GM12865 (cell line): ENCODE data around the gene AEBP2.

Source experiments
- DNase-seq: peaks from one replicate; pipeline ENCODE4 v3.0.0; 2010; ENCODE audit warnings: low read depth
- H3K4me3 ChIP-seq: 2 replicates; pipeline ENCODE4 v1.5.1; 2011; ENCODE audit warnings: mild to moderate bottlenecking, low read depth, low read length, control low read depth
- TF ChIP-seq, protein P1 (sequence below): IDR thresholded peaks from 2 replicates; pipeline ENCODE4 v1.5.1; 2011; ENCODE audit warnings: low read length, control low read depth, low read depth, inconsistent platforms; ENCODE audit not compliant: insufficient read depth; ENCODE audit errors: missing control alignments

AEBP2 gene

DNA sequence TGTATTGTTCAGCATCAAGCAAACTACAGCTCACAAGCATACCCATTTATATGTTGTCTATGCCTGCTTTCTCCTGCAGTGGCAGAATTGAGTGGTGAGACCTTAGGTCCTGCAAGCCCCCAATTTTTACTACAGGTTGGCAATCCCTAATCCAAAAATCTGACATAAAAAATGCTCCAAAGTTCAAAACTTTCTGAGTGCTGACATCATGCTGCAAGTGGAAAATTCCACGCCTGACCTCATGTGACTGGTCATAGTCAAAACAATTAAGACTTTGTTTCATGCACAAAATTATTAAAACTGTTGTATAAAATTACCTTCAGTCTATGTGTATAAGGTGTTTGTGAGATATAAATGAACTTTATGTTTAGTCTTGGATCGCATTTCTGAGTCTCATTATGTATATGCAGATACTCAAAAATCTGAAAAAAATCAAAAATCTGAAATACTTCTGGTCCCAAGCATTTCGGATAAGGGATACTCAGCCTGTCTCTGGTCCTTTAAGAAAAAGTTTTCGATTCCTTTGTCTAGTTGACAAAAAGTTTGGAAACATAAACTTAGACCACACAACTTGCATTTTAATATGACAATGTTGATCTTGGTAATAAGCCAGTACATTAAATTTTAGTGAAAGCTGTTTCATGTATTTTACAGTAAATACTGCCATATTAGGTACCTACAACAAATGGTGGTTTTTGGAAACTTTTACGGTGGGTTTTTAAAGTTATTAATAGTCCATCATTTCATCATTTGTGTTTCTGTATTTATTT, 81.5 kb downstream of the AEBP2 start:
- TF ChIP-seq, protein P1, sequence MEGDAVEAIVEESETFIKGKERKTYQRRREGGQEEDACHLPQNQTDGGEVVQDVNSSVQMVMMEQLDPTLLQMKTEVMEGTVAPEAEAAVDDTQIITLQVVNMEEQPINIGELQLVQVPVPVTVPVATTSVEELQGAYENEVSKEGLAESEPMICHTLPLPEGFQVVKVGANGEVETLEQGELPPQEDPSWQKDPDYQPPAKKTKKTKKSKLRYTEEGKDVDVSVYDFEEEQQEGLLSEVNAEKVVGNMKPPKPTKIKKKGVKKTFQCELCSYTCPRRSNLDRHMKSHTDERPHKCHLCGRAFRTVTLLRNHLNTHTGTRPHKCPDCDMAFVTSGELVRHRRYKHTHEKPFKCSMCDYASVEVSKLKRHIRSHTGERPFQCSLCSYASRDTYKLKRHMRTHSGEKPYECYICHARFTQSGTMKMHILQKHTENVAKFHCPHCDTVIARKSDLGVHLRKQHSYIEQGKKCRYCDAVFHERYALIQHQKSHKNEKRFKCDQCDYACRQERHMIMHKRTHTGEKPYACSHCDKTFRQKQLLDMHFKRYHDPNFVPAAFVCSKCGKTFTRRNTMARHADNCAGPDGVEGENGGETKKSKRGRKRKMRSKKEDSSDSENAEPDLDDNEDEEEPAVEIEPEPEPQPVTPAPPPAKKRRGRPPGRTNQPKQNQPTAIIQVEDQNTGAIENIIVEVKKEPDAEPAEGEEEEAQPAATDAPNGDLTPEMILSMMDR, result no peak
- H3K4me3 ChIP-seq, result no peak overlapping the region
- DNase-seq, result no peak

DNA sequence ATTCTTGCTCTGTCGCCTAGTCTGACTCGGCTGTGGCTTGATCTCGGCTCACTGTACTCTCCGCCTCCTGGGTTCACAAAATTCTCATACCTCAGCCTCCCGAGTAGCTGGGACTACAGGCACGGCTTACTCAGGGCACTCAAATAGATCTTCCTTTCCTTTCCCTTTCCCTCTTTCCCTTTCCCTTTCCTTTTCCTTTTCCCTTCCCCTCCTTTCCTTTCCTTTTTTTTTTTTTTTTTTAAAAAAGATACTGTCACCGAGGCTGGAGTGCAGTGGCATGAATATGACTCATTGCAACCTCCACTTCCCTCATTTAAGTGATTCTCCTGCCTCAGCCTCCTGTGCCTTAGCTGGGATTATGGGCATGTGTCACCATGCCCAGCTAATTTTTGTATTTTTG, 86.0 kb downstream of the AEBP2 start:
- no peak overlapping the region for H3K4me3 ChIP-seq
- DNase-seq, result no peak
- TF ChIP-seq, protein P1, result no peak

DNA sequence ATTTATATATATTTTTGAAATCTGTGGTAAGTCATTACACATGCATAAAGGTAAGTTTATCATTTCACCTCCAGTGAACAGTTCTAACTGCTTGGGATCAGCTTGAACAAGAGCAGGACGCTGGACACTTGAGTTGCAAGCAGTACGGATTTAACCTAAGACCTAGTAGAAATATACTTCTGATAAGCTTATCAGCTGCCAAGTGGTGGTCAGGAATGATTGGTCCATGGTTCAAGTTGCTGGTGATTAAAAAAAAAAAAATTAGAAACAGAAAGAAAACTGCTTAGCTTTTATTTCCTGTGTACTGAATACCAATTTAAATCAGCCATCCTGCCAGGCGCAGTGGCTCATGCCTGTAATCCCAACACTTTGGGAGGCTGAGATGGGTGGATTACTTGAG, 88.6 kb downstream of the AEBP2 start:
- TF ChIP-seq, protein P1, result no peak
- DNase-seq, result no peak
- no peak overlapping the region for H3K4me3 ChIP-seq

DNA sequence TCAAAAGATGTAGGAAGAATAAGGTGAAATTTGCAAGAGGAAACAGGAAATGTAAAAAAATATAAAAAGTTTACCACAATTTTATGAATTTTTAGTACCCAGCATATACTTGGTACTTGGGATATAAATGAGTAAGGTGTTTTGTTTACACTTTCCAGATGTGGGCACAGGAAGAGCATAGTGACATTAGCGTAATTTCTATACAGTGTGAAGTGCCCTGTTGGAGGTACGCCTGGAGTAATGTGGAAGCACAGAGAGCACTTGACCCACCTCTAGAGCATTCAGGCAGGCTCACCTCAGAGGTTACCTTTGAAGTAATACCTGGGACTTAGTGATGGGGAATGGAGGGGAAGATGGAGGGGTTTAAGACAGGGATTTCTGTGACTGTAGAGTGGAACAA, 89.5 kb downstream of the AEBP2 start:
- TF ChIP-seq, protein P1, result no peak
- no peak overlapping the region for H3K4me3 ChIP-seq
- DNase-seq, result no peak

DNA sequence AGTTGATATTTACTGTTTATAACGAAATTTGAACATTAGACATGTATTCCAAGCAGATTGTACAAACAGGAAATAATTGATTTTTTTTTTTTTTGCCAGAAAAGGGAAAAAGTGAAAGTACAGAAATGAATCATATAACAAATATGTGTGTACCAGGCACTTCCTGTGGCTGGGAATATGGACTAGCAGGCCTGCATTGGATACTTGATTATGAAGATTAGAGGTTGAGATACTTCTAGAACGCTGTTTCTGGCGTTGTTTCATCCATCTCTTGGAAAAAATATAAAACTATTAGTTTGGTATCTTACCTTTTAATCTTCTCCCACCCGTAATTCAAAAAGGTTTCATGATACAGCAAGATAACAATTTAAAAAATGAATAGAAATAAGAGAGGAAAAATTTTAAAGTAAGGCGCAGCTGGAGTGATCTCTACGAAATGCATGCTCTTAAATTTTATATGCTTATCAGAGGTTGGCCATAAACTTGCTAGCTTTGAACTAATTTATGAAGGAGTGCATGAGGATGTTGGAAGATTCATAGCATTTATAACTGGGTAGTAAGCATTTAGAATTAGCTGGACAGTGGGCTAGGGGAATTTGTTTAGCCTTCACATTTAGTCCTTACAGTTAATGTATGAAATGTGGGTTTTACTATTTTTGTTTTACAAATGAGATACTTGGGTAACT, 90.8 kb downstream of the AEBP2 start:
- H3K4me3 ChIP-seq, result no peak overlapping the region
- DNase-seq, result no peak
- TF ChIP-seq, protein P1, result no peak

DNA sequence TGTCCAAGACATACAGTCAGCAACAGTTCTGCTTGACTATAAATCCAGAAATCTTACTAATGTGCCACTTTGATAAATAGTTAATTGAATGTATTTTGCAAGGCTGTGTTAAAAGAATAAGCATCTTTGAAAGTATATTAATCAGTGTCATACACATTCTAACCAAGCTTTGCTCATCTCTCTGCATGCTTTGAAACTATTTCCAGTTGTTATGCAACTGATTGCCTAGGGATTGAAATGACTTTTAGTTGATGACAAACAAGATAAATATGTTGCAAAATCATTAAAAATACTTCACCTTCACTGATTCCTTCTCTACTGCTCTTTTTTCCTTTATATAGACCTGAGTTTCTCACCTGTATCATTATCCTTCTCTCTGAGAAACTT, 91.3 kb downstream of the AEBP2 start:
- TF ChIP-seq, protein P1, result no peak
- H3K4me3 ChIP-seq, result no peak overlapping the region
- DNase-seq, result no peak

DNA sequence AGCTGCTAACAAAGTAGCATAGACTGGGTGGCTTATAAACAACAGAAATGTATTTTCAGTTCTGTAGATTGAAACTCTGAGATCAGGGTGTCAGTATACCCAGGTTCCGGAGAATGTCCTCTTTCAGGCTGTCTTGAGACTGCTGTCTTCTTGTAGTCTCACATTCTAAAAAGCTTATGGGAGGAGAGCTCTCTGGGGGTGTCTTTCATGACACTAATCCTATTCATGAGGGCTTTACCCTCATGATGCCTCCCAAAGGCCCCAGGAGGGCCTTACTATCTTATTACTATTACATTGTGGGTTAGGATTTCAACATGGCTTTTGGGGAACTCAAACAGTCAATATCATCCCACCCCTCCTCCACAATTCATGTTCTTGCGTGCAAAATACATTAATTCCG, 94.3 kb downstream of the AEBP2 start:
- no peak overlapping the region for H3K4me3 ChIP-seq
- DNase-seq, result no peak
- TF ChIP-seq, protein P1, result no peak
